Measurements from ENCODE around the gene SV2C.

Gene SV2C

DNA sequence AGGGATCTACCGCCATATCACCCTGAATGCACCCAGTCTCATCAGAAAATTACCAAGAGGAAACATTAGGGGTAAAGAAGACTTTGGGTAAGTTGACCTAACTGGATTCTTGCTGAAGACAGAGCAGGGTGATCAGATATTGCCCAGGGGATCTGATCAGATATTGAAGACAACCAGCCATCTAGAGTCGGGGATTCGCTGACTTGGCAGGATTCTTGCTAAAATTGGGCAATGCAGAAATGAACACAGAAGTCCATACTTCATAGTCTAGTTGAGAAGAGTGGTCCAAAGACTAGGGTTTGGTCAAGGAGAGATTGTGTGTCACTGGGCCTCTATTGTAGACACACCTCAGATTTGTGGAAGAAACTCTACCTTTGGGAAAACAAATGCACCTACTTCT, 107.2 kb downstream of the SV2C start:
- H3K27ac Mint-ChIP-seq, result no peak overlapping the region
- ATAC-seq (ENCODE audit: low read depth), result no peak
- no peaks in the 10 kb centered on the region for H3K4me1 Mint-ChIP-seq
- peaks cover 2% of the 10 kb centered on the region for H3K9me3 Mint-ChIP-seq
- no peak for DNase-seq (ENCODE audit: low spot score in 2 of 2)
- peaks cover 4% of the 10 kb centered on the region for H3K36me3 Mint-ChIP-seq
- H3K4me3 Mint-ChIP-seq, result no peak overlapping the region
- no peaks in the 10 kb centered on the region for H3K27me3 Mint-ChIP-seq

DNA sequence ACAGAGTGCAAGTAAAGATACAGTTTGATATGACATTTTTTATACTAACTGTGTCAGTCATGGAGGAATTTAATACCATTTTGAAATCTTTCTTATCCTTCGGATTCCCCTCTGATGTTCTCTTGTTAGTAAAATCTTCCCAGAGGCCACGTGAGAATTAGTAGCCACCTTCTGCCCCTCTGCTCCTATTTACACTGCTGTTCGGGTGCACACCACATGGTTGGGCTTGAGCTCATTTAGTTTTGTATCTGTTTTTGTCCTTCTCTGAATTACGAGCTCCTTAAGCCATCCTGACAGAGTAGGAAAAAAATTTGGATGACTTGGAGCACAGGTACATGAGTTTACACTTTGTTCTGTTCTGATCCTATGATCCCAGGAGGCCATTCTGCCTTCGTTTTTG, 109.7 kb downstream of the SV2C start:
- Mint-ChIP-seq H3K27ac (no peak overlapping the region), H3K9me3 (peaks cover 2% of the 10 kb centered on the region), H3K4me1 (no peaks in the 10 kb centered on the region), H3K36me3 (no peaks in the 10 kb centered on the region), H3K27me3 (no peaks in the 10 kb centered on the region), H3K4me3 (no peak overlapping the region)
- ATAC-seq (ENCODE audit: low read depth) (no peak), DNase-seq (ENCODE audit: low spot score in 2 of 2) (no peak)

DNA sequence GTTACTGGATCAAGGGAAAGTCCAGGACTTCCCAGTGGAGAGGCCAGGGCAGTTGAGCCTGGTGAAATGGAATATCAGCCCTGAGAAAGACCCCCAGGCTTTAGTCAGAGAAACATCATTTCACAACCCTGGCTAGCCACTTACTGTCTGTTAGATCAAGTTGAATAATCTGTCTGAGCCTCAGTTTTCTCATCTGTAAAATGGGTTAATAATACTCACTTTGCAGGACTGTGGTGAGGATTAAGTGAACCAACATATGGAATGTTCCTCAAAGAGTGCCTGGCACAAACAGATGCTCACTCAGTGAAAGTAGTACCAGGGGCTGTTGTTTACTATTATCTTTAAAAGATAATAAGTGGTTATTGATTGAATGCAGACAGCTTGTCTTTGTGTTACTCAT, 110.5 kb downstream of the SV2C start:
- H3K4me3 Mint-ChIP-seq, result no peak overlapping the region
- no peaks in the 10 kb centered on the region for H3K27me3 Mint-ChIP-seq
- no peak overlapping the region for H3K27ac Mint-ChIP-seq
- ATAC-seq (ENCODE audit: low read depth), result no peak
- no peaks in the 10 kb centered on the region for H3K36me3 Mint-ChIP-seq
- no peak for DNase-seq (ENCODE audit: low spot score in 2 of 2)
- H3K4me1 Mint-ChIP-seq, result no peaks in the 10 kb centered on the region
- peaks cover 2% of the 10 kb centered on the region for H3K9me3 Mint-ChIP-seq

DNA sequence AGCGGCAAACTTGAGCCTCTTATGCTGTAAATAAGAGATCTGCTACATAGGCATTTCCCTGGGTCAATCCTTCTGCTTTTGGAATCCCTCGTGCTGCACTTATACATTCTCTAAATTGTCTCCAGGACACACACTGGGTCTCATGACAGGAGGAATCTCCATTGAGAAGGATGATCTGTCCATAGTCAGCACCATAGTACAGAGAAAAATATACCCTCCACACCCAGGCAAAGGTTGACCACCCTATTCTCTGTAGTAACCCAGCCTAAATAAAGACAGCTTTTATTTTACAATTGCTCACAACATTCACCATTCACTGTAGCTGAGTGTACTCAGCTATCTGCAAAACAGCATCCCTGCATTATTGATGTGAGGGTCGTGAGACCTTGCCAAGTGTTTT, 111.2 kb downstream of the SV2C start:
- no peaks in the 10 kb centered on the region for H3K4me1 Mint-ChIP-seq

DNA sequence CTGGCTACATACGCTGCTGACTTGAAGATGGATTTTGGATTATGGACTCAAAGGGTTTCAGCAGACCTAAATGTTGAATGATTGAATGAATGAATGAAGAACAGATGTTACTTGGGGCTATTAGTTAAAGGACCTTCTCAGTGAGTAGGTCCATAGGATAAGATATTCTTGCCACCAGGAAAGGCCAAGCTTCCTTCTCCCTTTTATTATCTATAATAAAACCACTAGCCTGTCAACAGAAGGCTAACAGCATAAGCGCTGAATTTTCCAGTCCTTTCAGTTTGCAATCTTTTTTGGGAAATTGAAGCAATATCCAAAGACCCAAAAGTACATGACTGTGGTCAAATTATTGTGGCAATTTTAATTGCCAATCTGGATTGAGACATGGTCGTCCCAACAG, 113.3 kb downstream of the SV2C start:
- H3K4me3 Mint-ChIP-seq, result no peak overlapping the region
- H3K27ac Mint-ChIP-seq, result no peak overlapping the region
- peaks cover 2% of the 10 kb centered on the region for H3K27me3 Mint-ChIP-seq
- no peaks in the 10 kb centered on the region for H3K36me3 Mint-ChIP-seq
- no peaks in the 10 kb centered on the region for H3K4me1 Mint-ChIP-seq
- no peak for DNase-seq (ENCODE audit: low spot score in 2 of 2)
- no peaks in the 10 kb centered on the region for H3K9me3 Mint-ChIP-seq
- no peak for ATAC-seq (ENCODE audit: low read depth)

More for the DNA sequence above, 111.2 kb downstream of the SV2C start:
- DNase-seq (ENCODE audit: low spot score in 2 of 2) (no peak), ATAC-seq (ENCODE audit: low read depth) (no peak)
- H3K27ac Mint-ChIP-seq, result no peak overlapping the region
- H3K9me3 Mint-ChIP-seq, result peaks cover 2% of the 10 kb centered on the region
- no peaks in the 10 kb centered on the region for H3K27me3 Mint-ChIP-seq
- no peaks in the 10 kb centered on the region for H3K36me3 Mint-ChIP-seq
- H3K4me3 Mint-ChIP-seq, result no peak overlapping the region

DNA sequence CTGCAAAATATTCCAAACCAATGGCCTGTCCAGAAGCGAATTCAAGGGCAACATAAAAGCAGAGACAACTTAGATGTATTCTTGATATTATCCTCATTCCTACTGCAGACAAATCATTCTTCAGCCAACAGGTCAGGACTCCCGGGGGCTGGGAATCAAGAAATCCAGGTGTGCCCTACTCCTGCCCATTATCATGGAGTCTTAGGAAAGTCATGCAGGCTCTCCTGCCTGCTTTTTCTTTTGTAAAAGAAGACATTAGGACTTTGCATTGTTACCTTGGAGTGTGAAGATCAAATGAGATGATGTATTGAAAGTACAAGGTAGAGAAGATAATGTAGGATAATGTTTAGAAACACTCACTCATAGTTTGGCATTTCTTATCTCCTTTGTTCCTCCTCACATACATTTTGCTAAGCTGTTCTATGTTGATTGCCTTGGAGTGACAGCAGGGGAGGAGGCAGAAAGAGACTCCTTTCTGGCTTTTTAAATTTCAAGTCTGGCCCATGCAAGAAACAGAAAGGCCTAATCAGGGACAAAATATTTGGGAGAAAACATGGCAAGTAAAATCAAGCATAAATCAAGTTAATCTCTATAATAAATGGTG, 113.8 kb downstream of the SV2C start:
- no peak for ATAC-seq (ENCODE audit: low read depth)
- Mint-ChIP-seq H3K4me1 (no peaks in the 10 kb centered on the region), H3K27me3 (peaks cover 2% of the 10 kb centered on the region), H3K36me3 (no peaks in the 10 kb centered on the region), H3K9me3 (no peaks in the 10 kb centered on the region), H3K27ac (no peak overlapping the region), H3K4me3 (no peak overlapping the region)
- DNase-seq (ENCODE audit: low spot score in 2 of 2), result no peak

DNA sequence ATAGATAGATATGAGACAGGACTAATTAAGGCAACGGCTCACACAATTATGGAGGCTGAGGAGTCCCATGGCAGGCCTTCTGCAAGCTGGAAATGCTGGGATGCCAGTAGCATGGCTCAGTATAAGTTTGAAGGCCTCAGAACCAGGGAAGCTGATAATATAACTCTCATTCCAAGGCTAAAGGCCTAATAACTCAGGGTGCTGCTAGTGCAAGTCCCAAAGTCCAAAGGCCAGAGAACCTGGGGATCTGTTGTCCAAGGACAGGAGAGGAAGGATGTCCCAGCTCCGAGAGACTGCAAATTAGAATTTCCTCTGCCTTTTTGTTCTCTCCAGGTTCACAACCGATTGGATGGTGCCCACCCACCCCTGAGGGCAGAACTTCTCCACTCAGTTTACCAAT, 114.5 kb downstream of the SV2C start:
- no peak overlapping the region for H3K4me3 Mint-ChIP-seq
- H3K4me1 Mint-ChIP-seq, result no peaks in the 10 kb centered on the region
- no peak overlapping the region for H3K27ac Mint-ChIP-seq

DNA sequence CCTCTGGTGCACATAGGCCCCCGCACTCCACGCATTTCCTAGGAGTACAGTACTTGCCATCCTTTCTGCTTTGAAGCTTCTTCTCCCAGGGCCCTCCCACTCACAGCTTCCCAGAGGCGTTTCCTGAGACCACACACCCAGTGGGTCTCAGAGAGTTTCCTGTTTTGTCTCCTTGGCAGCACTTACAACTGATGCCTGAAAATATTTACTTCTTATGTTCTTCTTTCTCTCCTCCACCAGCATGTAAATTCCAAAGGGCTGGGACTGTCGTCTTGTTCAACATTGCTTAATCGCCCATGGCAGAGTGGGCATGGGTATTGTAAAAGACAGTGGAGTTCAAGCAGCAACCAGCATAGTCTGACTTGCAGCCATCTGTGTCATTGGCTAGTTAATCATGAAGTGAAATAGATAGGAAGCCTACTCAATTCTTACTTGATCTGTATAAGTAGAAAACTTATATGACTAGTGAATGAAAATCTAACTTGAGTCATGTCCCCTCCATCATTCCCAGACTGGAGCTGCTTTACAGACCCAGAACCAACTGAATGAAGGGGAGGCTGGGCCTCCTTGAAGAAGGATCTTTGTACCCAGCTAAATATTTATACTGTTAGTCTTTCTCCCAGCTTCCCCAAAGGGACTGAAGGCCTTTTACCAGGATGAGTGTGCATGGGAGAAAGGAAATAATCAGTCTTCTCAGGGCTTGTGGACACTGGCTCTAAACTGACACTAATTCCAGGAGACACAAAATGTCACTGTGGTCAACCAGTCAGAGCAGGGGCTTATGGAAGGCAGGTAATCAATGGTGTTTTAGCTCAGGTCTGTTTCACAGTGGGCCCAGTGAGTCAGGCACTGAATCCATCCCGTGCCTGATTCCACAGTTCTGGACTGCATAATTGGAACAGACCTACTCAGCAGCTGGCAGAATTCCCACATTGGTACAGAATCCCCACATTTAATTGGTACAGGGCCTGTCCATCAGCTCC, 116.4 kb downstream of the SV2C start:
- Mint-ChIP-seq H3K36me3 (no peaks in the 10 kb centered on the region), H3K4me3 (no peak overlapping the region), H3K4me1 (no peaks in the 10 kb centered on the region), H3K27ac (no peak overlapping the region), H3K27me3 (peaks cover 2% of the 10 kb centered on the region), H3K9me3 (no peaks in the 10 kb centered on the region)
- DNase-seq (ENCODE audit: low spot score in 2 of 2) (no peak), ATAC-seq (ENCODE audit: low read depth) (no peak)

More for the DNA sequence above, 114.5 kb downstream of the SV2C start:
- Mint-ChIP-seq H3K36me3 (no peaks in the 10 kb centered on the region), H3K27me3 (peaks cover 2% of the 10 kb centered on the region), H3K9me3 (no peaks in the 10 kb centered on the region)
- no peak for DNase-seq (ENCODE audit: low spot score in 2 of 2)
- no peak for ATAC-seq (ENCODE audit: low read depth)

DNA sequence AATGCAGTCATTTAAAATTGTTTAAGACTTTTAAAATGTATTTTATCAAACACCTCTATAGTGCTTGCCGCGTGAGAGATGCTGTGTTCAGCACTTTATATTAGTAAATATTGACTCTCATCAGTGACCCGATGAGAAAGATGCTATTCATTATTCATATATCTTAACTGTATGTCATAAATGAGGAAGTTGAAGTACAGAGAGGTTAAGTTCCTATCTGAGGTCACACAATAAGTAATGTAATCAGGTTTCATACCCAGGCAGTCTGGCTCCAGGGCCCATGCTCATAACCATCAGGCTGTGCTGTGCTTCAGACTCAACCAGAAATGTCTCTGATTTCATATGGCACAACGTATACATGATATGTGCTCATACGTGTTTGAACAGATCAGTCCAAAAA, 119.0 kb downstream of the SV2C start:
- ATAC-seq (ENCODE audit: low read depth) (no peak), DNase-seq (ENCODE audit: low spot score in 2 of 2) (no peak)
- no peaks in the 10 kb centered on the region for H3K9me3 Mint-ChIP-seq
- no peaks in the 10 kb centered on the region for H3K36me3 Mint-ChIP-seq
- H3K4me3 Mint-ChIP-seq, result no peak overlapping the region
- no peak overlapping the region for H3K27ac Mint-ChIP-seq
- peaks cover 2% of the 10 kb centered on the region for H3K27me3 Mint-ChIP-seq
- no peaks in the 10 kb centered on the region for H3K4me1 Mint-ChIP-seq

DNA sequence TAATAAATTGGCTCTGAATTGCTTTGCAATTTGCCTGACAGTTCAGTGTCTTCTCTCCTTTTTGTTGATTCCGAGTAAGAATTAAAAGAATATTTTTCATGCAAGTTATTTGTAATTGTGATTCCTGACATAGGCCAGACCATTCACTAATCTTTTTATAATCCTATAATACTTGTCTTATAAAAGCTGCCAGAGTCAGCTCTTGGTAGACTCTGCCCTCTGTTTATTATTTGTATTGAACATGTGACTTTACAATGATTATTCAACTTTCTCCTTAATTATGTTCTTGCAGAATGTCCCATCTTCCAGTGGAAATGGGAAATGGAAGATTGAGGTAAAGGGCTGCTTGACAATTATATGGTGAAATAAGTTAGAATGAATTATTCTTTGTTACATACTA, 121.0 kb downstream of the SV2C start:
- H3K27ac Mint-ChIP-seq, result no peak overlapping the region
- H3K9me3 Mint-ChIP-seq, result no peaks in the 10 kb centered on the region
- H3K27me3 Mint-ChIP-seq, result peaks cover 2% of the 10 kb centered on the region
- H3K4me3 Mint-ChIP-seq, result no peak overlapping the region
- H3K4me1 Mint-ChIP-seq, result no peaks in the 10 kb centered on the region
- DNase-seq (ENCODE audit: low spot score in 2 of 2) (no peak), ATAC-seq (ENCODE audit: low read depth) (no peak)
- no peaks in the 10 kb centered on the region for H3K36me3 Mint-ChIP-seq

DNA sequence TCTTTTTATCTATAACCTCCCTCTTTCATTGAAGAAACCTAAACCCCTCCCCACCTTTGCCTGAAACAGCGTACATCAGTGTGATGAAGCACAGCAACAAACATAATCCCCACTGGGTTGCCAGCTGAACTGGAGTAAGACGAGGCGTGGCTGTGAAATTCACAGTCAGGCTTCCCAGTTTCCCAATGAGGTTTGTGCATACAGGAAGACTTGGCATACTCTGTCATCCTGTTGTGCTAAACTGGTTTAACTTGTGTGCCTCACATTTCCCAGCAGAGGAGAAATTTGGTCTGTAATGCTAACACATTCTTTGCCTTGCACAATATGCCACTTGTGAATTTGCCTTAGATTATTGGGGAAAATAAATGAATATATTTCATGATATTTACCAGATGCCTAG, 121.5 kb downstream of the SV2C start:
- DNase-seq (ENCODE audit: low spot score in 2 of 2) (no peak), ATAC-seq (ENCODE audit: low read depth) (no peak)
- no peaks in the 10 kb centered on the region for H3K36me3 Mint-ChIP-seq
- H3K9me3 Mint-ChIP-seq, result peaks cover under 1% of the 10 kb centered on the region
- H3K27ac Mint-ChIP-seq, result no peak overlapping the region
- no peaks in the 10 kb centered on the region for H3K4me1 Mint-ChIP-seq
- no peak overlapping the region for H3K4me3 Mint-ChIP-seq
- H3K27me3 Mint-ChIP-seq, result peaks cover 2% of the 10 kb centered on the region

DNA sequence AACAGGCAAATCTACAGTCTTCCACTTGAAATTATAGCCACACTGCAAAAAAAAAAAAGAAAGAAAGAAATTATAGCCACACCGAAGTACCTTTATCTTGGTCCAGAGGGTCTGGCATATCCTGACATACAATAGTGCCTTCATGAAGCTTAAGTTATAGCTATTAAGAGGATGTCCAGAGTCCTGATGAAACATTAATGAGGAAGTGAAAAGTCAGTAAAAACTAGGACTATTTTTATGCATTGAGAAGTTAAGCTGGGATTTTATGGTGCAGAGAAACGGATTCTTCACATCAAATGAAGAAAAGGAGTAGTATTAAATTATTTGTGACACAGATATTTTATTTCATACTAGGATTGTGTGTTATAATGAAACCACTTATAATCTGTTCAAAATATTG, 123.9 kb downstream of the SV2C start:
- peaks cover 2% of the 10 kb centered on the region for H3K9me3 Mint-ChIP-seq
- peaks cover 2% of the 10 kb centered on the region for H3K27me3 Mint-ChIP-seq
- no peak overlapping the region for H3K4me3 Mint-ChIP-seq
- no peaks in the 10 kb centered on the region for H3K36me3 Mint-ChIP-seq
- H3K4me1 Mint-ChIP-seq, result no peaks in the 10 kb centered on the region
- no peak for DNase-seq (ENCODE audit: low spot score in 2 of 2)
- H3K27ac Mint-ChIP-seq, result no peak overlapping the region
- ATAC-seq (ENCODE audit: low read depth), result no peak

DNA sequence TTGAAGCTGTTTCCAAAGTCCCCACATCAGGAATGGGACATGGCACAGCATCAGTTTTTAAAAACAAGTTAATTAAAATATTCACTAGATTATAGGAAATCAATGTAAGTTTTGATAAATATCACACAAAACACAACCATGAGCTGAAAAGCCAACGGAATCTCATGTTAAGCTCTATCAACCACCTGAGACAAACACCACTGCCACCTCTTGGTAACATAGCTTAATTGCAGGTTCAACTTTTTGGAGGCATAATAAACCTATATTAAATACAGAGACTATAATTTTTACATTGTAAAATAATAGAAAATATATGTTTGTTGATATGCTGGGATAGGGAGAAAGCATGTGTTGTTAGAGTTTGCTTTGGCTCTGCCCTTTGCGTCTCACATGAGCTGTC, 126.1 kb downstream of the SV2C start:
- Mint-ChIP-seq H3K27ac (no peak overlapping the region), H3K9me3 (peaks cover 2% of the 10 kb centered on the region), H3K4me1 (no peaks in the 10 kb centered on the region), H3K27me3 (peaks cover 4% of the 10 kb centered on the region), H3K4me3 (no peak overlapping the region), H3K36me3 (no peaks in the 10 kb centered on the region)
- no peak for ATAC-seq (ENCODE audit: low read depth)
- no peak for DNase-seq (ENCODE audit: low spot score in 2 of 2)

DNA sequence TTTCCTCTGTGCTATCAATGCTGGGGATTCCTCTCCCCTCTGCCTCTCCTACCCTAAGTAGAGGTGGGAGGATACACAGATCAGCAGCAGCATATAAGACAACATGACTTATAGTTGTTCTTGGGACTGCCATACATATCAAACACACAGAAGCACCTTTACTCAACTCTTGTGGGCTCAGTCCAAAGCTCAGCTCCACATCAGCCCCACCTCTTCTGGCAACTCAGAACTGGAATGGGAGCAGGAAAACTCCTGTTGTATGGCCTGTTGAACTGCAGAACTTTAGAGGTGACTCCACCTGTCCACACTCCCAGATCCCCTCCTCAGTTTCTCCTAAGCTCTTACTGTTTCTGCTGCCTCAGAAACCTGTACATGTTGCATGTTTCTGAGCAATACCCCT, 127.8 kb downstream of the SV2C start:
- ATAC-seq (ENCODE audit: low read depth) (no peak), DNase-seq (ENCODE audit: low spot score in 2 of 2) (no peak)
- no peaks in the 10 kb centered on the region for H3K4me1 Mint-ChIP-seq
- no peak overlapping the region for H3K27ac Mint-ChIP-seq
- H3K4me3 Mint-ChIP-seq, result no peak overlapping the region
- H3K36me3 Mint-ChIP-seq, result no peaks in the 10 kb centered on the region
- peaks cover 6% of the 10 kb centered on the region for H3K27me3 Mint-ChIP-seq
- peaks cover 4% of the 10 kb centered on the region for H3K9me3 Mint-ChIP-seq

DNA sequence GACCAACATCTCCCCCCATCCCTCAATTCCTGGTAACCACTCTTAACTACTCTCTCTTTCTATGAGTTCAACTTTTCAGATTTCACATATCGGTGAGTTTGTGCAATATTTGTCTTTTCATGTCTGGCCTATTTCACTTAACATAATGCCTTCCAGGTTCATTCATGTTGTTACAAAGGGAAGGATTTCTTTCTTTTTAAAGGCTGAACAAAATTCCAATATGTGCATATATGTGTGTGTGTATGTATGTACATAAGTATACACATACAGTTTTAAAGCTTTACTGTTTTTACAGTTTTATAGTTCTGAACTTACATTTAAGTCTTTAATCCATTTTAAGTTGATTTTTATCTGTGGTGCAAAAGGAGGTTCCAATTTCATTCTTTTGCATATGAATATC, 130.7 kb downstream of the SV2C start:
- H3K9me3 Mint-ChIP-seq, result peaks cover 4% of the 10 kb centered on the region

More for the DNA sequence above, 130.7 kb downstream of the SV2C start:
- no peak overlapping the region for H3K27ac Mint-ChIP-seq
- H3K36me3 Mint-ChIP-seq, result no peaks in the 10 kb centered on the region
- H3K4me1 Mint-ChIP-seq, result no peaks in the 10 kb centered on the region
- H3K27me3 Mint-ChIP-seq, result peaks cover 9% of the 10 kb centered on the region
- ATAC-seq (ENCODE audit: low read depth) (no peak), DNase-seq (ENCODE audit: low spot score in 2 of 2) (no peak)
- H3K4me3 Mint-ChIP-seq, result no peak overlapping the region

Data from memory B cell (primary cell).